Panc1 (cell line): Measurements from ENCODE around the gene P2RX2. TPM values are rescaled to one million over a fixed set of nuclear protein-coding genes. Genes with fewer than 3 reads are reported as not detected.
A peak's percentile ranks its signal among the peaks of the same experiment; 100 is the strongest.

Experiments used
- ATAC-seq: fragments of 200-7000 bp; cut with Tn5 transposase; 2 replicates; pipeline ENCODE4 v1.9.1; 2020; ENCODE audit warnings: mild to moderate bottlenecking, moderate library complexity
- BruUV-seq: library from RNA; stranded (reverse); fragments of 400-500 nt; replicated peaks from 2 replicates; lab custom pipeline; 2021; lab: Mats Ljungman, UMichigan
- CTCF ChIA-PET: fragments of 300-600 bp; sonication (Branson Sonifier 250); formaldehyde crosslinking; loops from one replicate; lab custom pipeline; 2022; ENCODE audit warnings: antibody characterized with exemption; lab: Charles Lee
- POLR2A ChIA-PET: fragments of 300-600 bp; sonication (Branson Sonifier 250); formaldehyde crosslinking; loops from one replicate; lab custom pipeline; 2022; ENCODE audit warnings: antibody characterized with exemption; lab: Charles Lee
- DNase-seq: peaks from one replicate; pipeline ENCODE4 v3.0.0-alpha.2; 2010; ENCODE audit warnings: low read depth, low spot score
- H3K27ac ChIP-seq: 2 replicates; pipeline ENCODE4 v1.5.1; 2011; ENCODE audit warnings: mild to moderate bottlenecking, low read length, inconsistent platforms
- H3K27me3 ChIP-seq: fragments of 200-500 bp; sonication (Bioruptor generic); 2 replicates; pipeline ENCODE4 v1.6.0; 2014; ENCODE audit warnings: low read length, inconsistent platforms; ENCODE audit not compliant: control insufficient read depth, insufficient read depth
- H3K36me3 ChIP-seq: fragments of 200-500 bp; sonication (Bioruptor generic); 2 replicates; pipeline ENCODE4 v1.5.1; 2014; ENCODE audit warnings: inconsistent platforms, mild to moderate bottlenecking, low read length, moderate library complexity; ENCODE audit not compliant: control insufficient read depth, insufficient read depth
- H3K4me1 ChIP-seq: 2 replicates; pipeline ENCODE4 v1.5.1; 2011; ENCODE audit warnings: inconsistent platforms, mild to moderate bottlenecking, low read length, moderate library complexity; ENCODE audit not compliant: control insufficient read depth, insufficient read depth
- H3K4me3 ChIP-seq, 2 experiments: 2 replicates each; pipeline ENCODE4 v1.5.1; 2011 to 2012; ENCODE audit warnings: low read depth in 2 of 2, low read length in 2 of 2, mild to moderate bottlenecking in 2 of 2, inconsistent platforms in 1 of 2, moderate library complexity in 1 of 2
- H3K9me3 ChIP-seq: fragments of 200-500 bp; sonication (Bioruptor generic); 2 replicates; pipeline ENCODE4 v1.5.1; 2014; ENCODE audit warnings: low read depth, mild to moderate bottlenecking, inconsistent platforms, low read length, moderate library complexity; ENCODE audit not compliant: control insufficient read depth, insufficient read depth
- CTCF ChIP-seq: fragments of 450-650 bp; IDR thresholded peaks from 2 replicates; pipeline ENCODE4 v1.5.1; 2017; ENCODE audit warnings: mild to moderate bottlenecking
- POLR2AphosphoS5 ChIP-seq: IDR thresholded peaks from 2 replicates; pipeline ENCODE4 v1.6.1; 2012; ENCODE audit warnings: mild to moderate bottlenecking, low read depth, low read length, moderate library complexity
- REST ChIP-seq, 2 experiments: IDR thresholded peaks; 2 replicates each; pipeline ENCODE4 v1.6.1; 2011 to 2012; ENCODE audit warnings: low read depth in 2 of 2, control low read depth in 1 of 2, low read length in 1 of 2, mild to moderate bottlenecking in 1 of 2, moderate library complexity in 1 of 2; ENCODE audit not compliant: insufficient read depth in 1 of 2
- SIN3A ChIP-seq: IDR thresholded peaks from 2 replicates; pipeline ENCODE4 v1.6.1; 2012; ENCODE audit warnings: low read depth, mild to moderate bottlenecking, low read length, moderate library complexity, borderline replicate concordance; ENCODE audit not compliant: insufficient read depth
- TCF7L2 ChIP-seq: IDR thresholded peaks from 2 replicates; pipeline ENCODE4 v1.6.1; 2011; ENCODE audit warnings: mild to moderate bottlenecking, low read depth, low read length, inconsistent platforms
- in situ Hi-C: cut with HindIII; loops from 2 replicates; pipeline ENCODE4 v1.10.0; 2016; ENCODE audit warnings: low sequenced_read_pairs, low pct_unique_long_range_greater_than_20kb
- intact Hi-C: fragments of 100-400 bp; cut with micrococcal nuclease; formaldehyde crosslinking; loops from one replicate; pipeline ENCODE4 v1.10.0; 2022; ENCODE audit not compliant: unreplicated experiment
- total RNA-seq: library from RNA; stranded (reverse); gene quantifications from one replicate; pipeline ENCODE4 v1.2.1, GENCODE V29; 2021; ENCODE audit not compliant: unreplicated experiment

The P2RX2 gene
- total RNA-seq, 1 experiment from 2014 or later, result 1.2 TPM

- in situ Hi-C loops (no loop called here), intact Hi-C loops (no loop called here)
- H3K4me3 ChIP-seq, result peak overlapping the region; percentile 33 to 50
- no TSS peak for BruUV-seq
- CTCF ChIA-PET, result interaction anchor here (0.6 to 0.7 kb wide), 3 partner anchors 122 to 234 kb away, joined by 3 to 4 read pairs (median 3); no protein-coding TSS in a partner anchor
- no peak for DNase-seq
- H3K4me1 ChIP-seq, result peaks cover 9% of the 10 kb centered on the region
- H3K9me3 ChIP-seq, result no peaks in the 10 kb centered on the region
- TF ChIP-seq SIN3A (no peak), CTCF (no peak), POLR2AphosphoS5 (no peak)
- H3K27ac ChIP-seq, result no peak overlapping the region
- POLR2A ChIA-PET, result interaction anchor here (0.5 kb wide), 1 partner anchor 28 kb away, joined by 3 read pairs; no protein-coding TSS in a partner anchor
- ATAC-seq, result no peak
- peaks cover 6% of the 10 kb centered on the region; the same call in 1 of the 2 replicates for H3K27me3 ChIP-seq
- H3K36me3 ChIP-seq, result no peaks in the 10 kb centered on the region
Measured at GRCh38 chr12:132617822-132618682, 524 bp upstream of the P2RX2 start.

- BruUV-seq, result no TSS peak
- in situ Hi-C loops (no loop called here), intact Hi-C loops (no loop called here)
- ATAC-seq, result no peak
- Histone ChIP-seq H3K4me3 (no peak overlapping the region), H3K27ac (no peak overlapping the region), H3K27me3 (peaks cover 6% of the 10 kb centered on the region; the same call in 1 of the 2 replicates), H3K9me3 (no peaks in the 10 kb centered on the region), H3K4me1 (peaks cover 10% of the 10 kb centered on the region), H3K36me3 (no peaks in the 10 kb centered on the region)
- TF ChIP-seq SIN3A (no peak), REST (IDR thresholded peaks at IDR 0.05; ENCODE audit: insufficient read depth in 1 of 2, low read depth in 2 of 2, low read length in 1 of 2) (no peak), TCF7L2 (no peak), POLR2AphosphoS5 (no peak), CTCF (no peak)
- POLR2A ChIA-PET, result no interaction called here
- no peak for DNase-seq
- CTCF ChIA-PET, result no interaction called here
Measured at GRCh38 chr12:132619071-132619385, 452 bp downstream of the P2RX2 start.
